BJ (cell line): ENCODE measurements around the gene PRDM16. TPM values are rescaled to one million over a fixed set of nuclear protein-coding genes. Genes with fewer than 3 reads are reported as not detected.

Experiments used
- CTCF ChIA-PET: fragments of 350-600 bp; formaldehyde crosslinking; extraction: SDS; loops from one replicate; lab custom pipeline; 2021; ENCODE audit warnings: antibody characterized with exemption, inconsistent platforms; lab: Yijun Ruan, JAX
- POLR2A ChIA-PET: fragments of 300-600 bp; sonication (Branson Sonifier 250); formaldehyde crosslinking; extraction: SDS; loops from one replicate; lab custom pipeline; 2021; ENCODE audit warnings: antibody characterized with exemption; lab: Charles Lee
- DNase-seq: peaks from one replicate; pipeline ENCODE4 v3.0.0-alpha.2; 2011; ENCODE audit warnings: low read depth
- H3K27me3 ChIP-seq: 2 replicates; pipeline ENCODE4 v1.6.0; 2011; ENCODE audit warnings: low read length; ENCODE audit not compliant: control insufficient read depth, insufficient read depth
- H3K36me3 ChIP-seq: 2 replicates; pipeline ENCODE4 v1.5.1; 2011; ENCODE audit warnings: low read length; ENCODE audit not compliant: control insufficient read depth, insufficient read depth
- H3K4me3 ChIP-seq: 2 replicates; pipeline ENCODE4 v1.5.1; 2011; ENCODE audit warnings: low read depth, mild to moderate bottlenecking, control low read depth, low read length
- polyA plus RNA-seq: library from polyadenylated mRNA; depleted of rRNA; stranded (reverse); fragments of >200 nt; gene quantifications from 2 replicates; pipeline ENCODE4 v1.2.3, GENCODE V29; 2011
- TF ChIP-seq, protein P1 (sequence below): IDR thresholded peaks from 2 replicates; pipeline ENCODE4 v1.5.1; 2011; ENCODE audit warnings: low read depth, mild to moderate bottlenecking, control low read depth, inconsistent platforms, low read length, moderate library complexity; ENCODE audit not compliant: insufficient read depth

The PRDM16 gene
- polyA plus RNA-seq, 1 experiment = 0.02 TPM

DNA sequence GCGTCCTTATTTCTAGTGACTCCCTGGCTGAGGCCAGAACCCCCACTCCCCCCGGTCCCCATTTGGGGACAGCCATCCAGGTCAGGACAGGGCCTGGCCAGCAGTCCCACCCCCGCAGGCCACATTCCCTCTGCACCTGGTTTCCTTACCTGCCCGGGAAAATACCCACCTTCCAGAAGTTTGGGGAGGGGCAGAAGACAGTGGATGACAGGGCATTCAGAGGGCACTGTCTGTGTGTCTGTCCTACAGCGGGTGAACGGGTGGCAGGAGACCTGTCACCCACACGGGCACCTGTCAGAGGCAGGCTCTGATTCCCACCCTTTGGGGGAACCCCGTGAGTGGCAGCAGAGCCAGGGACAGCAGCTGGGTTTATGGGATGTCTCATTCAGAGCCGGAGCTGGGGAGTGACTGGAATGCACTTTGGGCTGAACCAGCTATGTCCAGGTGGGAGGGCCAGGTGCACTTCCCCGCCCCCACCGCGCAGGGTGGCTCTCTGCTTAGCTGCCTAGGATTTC is 387.5 kb downstream of the PRDM16 start:
- DNase-seq = no peak
- ChIA-PET CTCF (interaction anchor here (0.6 to 1.5 kb wide), 5 partner anchors 48 to 371 kb away, joined by 3 to 7 read pairs (median 3); no protein-coding TSS in a partner anchor), POLR2A (no interaction called here)
- Histone ChIP-seq H3K4me3 (no peak overlapping the region), H3K27me3 (peaks cover 3% of the 10 kb centered on the region), H3K36me3 (no peaks in the 10 kb centered on the region)
- TF ChIP-seq, protein P1, sequence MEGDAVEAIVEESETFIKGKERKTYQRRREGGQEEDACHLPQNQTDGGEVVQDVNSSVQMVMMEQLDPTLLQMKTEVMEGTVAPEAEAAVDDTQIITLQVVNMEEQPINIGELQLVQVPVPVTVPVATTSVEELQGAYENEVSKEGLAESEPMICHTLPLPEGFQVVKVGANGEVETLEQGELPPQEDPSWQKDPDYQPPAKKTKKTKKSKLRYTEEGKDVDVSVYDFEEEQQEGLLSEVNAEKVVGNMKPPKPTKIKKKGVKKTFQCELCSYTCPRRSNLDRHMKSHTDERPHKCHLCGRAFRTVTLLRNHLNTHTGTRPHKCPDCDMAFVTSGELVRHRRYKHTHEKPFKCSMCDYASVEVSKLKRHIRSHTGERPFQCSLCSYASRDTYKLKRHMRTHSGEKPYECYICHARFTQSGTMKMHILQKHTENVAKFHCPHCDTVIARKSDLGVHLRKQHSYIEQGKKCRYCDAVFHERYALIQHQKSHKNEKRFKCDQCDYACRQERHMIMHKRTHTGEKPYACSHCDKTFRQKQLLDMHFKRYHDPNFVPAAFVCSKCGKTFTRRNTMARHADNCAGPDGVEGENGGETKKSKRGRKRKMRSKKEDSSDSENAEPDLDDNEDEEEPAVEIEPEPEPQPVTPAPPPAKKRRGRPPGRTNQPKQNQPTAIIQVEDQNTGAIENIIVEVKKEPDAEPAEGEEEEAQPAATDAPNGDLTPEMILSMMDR = no peak

DNA sequence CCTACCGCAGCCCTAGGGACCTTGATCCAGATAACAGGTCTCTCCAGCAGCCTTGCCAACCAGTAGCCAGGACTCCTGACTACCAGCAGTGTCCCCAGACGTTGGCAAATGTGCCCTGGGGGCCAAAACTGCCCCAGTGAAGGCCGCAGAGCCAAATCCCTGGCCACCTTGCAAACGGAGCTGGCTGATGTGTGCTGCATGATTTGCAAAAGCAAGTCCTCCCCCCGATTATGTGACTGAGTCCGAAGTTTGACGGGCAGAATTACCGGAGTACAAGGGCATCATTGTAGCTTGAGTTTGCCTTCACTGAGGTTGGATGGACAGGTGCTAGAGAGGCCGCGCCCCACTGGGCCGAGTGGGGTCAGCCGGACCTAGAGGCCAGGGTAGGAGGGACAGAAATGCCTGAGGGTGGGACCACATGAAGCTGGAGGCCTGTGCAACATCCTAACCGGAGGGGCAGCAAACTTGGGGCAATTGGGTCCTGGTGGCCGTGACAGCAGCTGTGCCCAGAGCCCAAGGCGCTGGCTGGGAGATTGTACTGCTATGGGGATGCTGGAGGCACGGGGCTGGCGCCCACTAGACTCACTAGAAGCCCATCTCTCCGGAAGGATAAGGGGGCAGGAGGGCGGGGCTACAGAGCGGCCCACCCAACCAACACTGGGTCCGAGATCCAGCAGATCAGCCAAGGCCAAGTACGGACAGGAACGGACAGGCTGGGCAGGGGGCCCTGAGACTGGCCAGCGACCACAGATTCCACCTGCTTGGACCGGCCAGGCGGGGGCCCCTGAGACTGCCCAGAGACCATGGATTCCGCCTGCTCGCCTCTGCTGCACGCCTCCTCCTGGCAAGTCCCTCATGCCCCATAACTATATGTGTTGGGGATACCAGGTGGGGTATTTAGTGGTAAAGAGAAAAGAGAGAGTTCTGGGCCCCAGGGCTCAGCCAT is 388.2 kb downstream of the PRDM16 start:
- H3K4me3 ChIP-seq = no peak overlapping the region
- no peaks in the 10 kb centered on the region for H3K36me3 ChIP-seq
- ChIA-PET CTCF (interaction anchor here (0.6 to 1.5 kb wide), 5 partner anchors 48 to 372 kb away, joined by 3 to 7 read pairs (median 3); no protein-coding TSS in a partner anchor), POLR2A (no interaction called here)
- peaks cover 3% of the 10 kb centered on the region for H3K27me3 ChIP-seq
- DNase-seq = no peak
- TF ChIP-seq, protein P1 = no peak

DNA sequence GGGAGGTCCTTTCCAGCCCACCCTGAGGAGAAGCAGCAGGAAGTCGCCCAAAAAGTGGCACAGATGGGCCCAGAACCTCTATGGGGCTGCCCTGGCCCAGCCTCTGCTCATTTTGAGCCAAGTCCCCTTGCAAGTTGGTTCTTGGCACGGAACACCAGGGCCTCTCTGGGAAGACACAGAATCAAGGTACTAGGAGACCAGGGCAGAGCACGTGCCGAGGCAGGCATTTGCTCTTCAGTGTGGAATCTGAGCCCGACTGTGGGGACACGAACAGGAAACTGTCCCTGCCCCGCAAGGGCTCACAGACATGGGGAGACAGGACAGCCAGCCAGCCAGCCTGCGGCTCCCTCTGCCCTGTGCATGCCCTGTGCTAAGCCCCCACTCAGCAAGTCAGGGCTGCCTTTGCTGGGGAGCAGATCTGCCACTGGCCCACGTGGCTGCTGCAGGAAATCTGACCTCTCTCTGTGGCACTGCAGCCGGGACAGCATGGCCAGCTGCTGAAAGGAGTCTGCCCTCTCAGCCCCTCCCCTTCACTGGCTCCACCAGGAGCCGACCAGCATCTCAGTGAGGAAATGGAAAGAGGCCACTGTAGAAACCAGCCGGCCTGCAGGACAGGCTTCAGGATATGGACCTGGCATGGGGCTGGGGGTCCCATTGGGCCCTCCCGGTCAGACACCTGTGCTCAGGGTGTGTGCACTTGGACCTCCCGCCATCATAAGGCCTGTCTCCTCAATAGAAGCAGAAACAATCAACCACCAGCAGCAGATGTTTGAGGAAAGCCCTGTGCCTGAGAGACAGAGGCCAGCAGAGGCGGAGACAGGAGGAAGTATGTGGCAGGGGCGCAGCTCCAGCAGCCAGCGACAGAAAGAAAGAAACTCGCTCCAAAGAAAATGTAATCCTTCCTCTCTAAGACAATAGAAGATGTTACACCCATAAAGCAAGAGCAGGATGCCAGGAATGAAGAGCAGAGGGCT is 389.2 kb downstream of the PRDM16 start:
- no peaks in the 10 kb centered on the region for H3K36me3 ChIP-seq
- CTCF ChIA-PET = interaction anchor here (0.9 kb wide), 1 partner anchor 22 kb away, joined by 3 read pairs; no protein-coding TSS in a partner anchor
- no peak for DNase-seq
- no peak overlapping the region for H3K4me3 ChIP-seq
- POLR2A ChIA-PET = no interaction called here
- TF ChIP-seq, protein P1 = no peak
- peaks cover 3% of the 10 kb centered on the region for H3K27me3 ChIP-seq

DNA sequence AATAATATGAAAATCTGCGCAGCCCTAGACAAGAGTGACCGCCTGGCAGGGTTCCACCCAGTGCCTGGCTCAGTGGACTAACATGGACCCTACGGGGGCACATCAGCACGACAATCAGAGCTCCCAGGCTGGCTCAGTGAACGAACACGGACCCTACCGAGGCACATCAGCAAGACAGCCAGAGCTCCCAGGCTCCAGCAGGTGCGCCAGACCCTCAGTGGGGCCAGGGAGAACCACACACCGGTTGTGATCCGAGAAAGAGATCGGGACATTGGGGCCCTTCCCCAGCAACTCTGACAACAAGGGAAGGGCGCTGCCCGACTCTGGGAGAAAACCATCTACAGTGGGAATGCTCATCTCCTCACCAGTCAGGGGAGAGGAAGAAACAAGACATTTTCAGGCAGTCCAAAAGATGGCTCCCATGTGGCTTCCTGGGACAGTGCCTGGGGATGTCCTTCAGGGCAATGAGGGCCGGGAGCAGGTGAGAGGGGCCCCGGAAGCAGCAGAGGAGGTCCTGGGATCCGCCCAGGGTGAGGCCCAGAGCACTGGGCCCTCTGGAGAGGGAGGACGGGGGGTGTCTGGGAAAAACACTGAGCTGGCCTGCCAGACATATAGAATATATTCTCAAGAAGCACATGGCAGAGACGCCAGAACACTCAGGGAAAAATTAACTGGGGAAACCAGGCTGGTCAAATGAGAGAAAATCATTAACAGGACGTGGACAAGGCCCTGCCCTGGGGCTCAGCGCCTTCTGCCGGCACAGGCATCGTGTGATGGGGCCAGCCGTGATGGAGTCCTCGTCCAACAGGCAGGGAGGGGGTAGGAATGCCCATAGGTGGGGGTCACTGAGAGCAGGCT is 390.3 kb downstream of the PRDM16 start:
- H3K27me3 ChIP-seq = peaks cover 3% of the 10 kb centered on the region
- no peaks in the 10 kb centered on the region for H3K36me3 ChIP-seq
- H3K4me3 ChIP-seq = no peak overlapping the region
- ChIA-PET POLR2A (no interaction called here), CTCF (interaction anchor here (0.7 to 0.9 kb wide), 2 partner anchors 19 to 21 kb away, joined by 3 read pairs; no protein-coding TSS in a partner anchor)
- no peak for DNase-seq
- TF ChIP-seq, protein P1 = no peak
